Osteoblast (primary cell): ENCODE data around the gene GAS6. TPM values are rescaled to one million over a fixed set of nuclear protein-coding genes. Genes with fewer than 3 reads are reported as not detected.
A peak's percentile ranks its signal among the peaks of the same experiment; 100 is the strongest.

Experiments
- DNase-seq: peaks from one replicate; pipeline ENCODE4 v3.0.0; 2011; ENCODE audit warnings: low spot score, mixed read lengths; ENCODE audit not compliant: insufficient read length; ENCODE audit errors: missing footprints
- H2AFZ ChIP-seq: 2 replicates; pipeline ENCODE4 v1.6.0; 2011; ENCODE audit warnings: mild to moderate bottlenecking, low read length
- H3K27ac ChIP-seq: 2 replicates; pipeline ENCODE4 v1.5.1; 2011; ENCODE audit warnings: mild to moderate bottlenecking, low read depth, low read length, moderate library complexity
- H3K27me3 ChIP-seq: 2 replicates; pipeline ENCODE4 v1.6.0; 2012; ENCODE audit warnings: mild to moderate bottlenecking, control low read depth, inconsistent platforms, low read length, moderate library complexity; ENCODE audit not compliant: insufficient read depth
- H3K36me3 ChIP-seq: 2 replicates; pipeline ENCODE4 v1.5.1; 2011; ENCODE audit warnings: mild to moderate bottlenecking, low read length, control low read depth, moderate library complexity; ENCODE audit not compliant: insufficient read depth
- H3K4me1 ChIP-seq: 2 replicates; pipeline ENCODE4 v1.5.1; 2011; ENCODE audit warnings: mild to moderate bottlenecking, low read length, control low read depth, moderate library complexity; ENCODE audit not compliant: insufficient read depth
- H3K4me2 ChIP-seq: 2 replicates; pipeline ENCODE4 v1.6.0; 2011; ENCODE audit warnings: mild to moderate bottlenecking, low read length; ENCODE audit not compliant: insufficient read depth
- H3K4me3 ChIP-seq: fragments of 200-600 bp; sonication (generic); 3 replicates; pipeline ENCODE4 v1.5.1; 2012; ENCODE audit warnings: mild to moderate bottlenecking, low read length, inconsistent platforms; ENCODE audit not compliant: insufficient read depth
- H3K79me2 ChIP-seq: 2 replicates; pipeline ENCODE4 v1.6.0; 2012; ENCODE audit warnings: mild to moderate bottlenecking, low read length, control low read depth, inconsistent platforms; ENCODE audit not compliant: insufficient read depth
- H3K9me3 ChIP-seq: 2 replicates; pipeline ENCODE4 v1.5.1; 2011; ENCODE audit warnings: low read depth, low read length, control low read depth
- H4K20me1 ChIP-seq: 2 replicates; pipeline ENCODE4 v1.6.0; 2012; ENCODE audit warnings: mild to moderate bottlenecking, low read length, control low read depth; ENCODE audit not compliant: insufficient read depth
- CTCF ChIP-seq: IDR thresholded peaks from 2 replicates; pipeline ENCODE4 v1.5.1; 2011; ENCODE audit warnings: mild to moderate bottlenecking, low read depth, low read length, moderate library complexity; ENCODE audit errors: extremely low read depth
- total RNA-seq: library from RNA; depleted of rRNA; stranded (reverse); fragments of >200 nt; gene quantifications from 2 replicates; pipeline ENCODE4 v1.2.3, GENCODE V29; 2012

The GAS6 gene
- total RNA-seq, 1 donor, result 417 TPM

GRCh38 chr13:113848431-113849260, 15.2 kb downstream of the GAS6 start:
- Histone ChIP-seq H3K4me3 (no peak overlapping the region), H3K4me1 (peaks cover 31% of the 10 kb centered on the region), H3K9me3 (no peaks in the 10 kb centered on the region), H4K20me1 (peaks cover 96% of the 10 kb centered on the region), H3K4me2 (no peak overlapping the region), H3K27ac (no peak overlapping the region), H3K27me3 (no peaks in the 10 kb centered on the region), H2AFZ (no peak overlapping the region), H3K79me2 (peaks cover 98% of the 10 kb centered on the region), H3K36me3 (peaks cover 74% of the 10 kb centered on the region)
- DNase-seq, result peak; percentile 51
- TF ChIP-seq CTCF, result no peak

- no peak overlapping the region for H3K4me2 ChIP-seq
- H3K4me1 ChIP-seq, result peaks cover 25% of the 10 kb centered on the region
- no peak for TF ChIP-seq CTCF
- no peak overlapping the region for H3K4me3 ChIP-seq
- no peak for DNase-seq
- H3K36me3 ChIP-seq, result peaks cover 75% of the 10 kb centered on the region
- H3K27ac ChIP-seq, result no peak overlapping the region
- no peak overlapping the region for H2AFZ ChIP-seq
- peaks cover 98% of the 10 kb centered on the region for H3K79me2 ChIP-seq
- H4K20me1 ChIP-seq, result peaks cover 96% of the 10 kb centered on the region
- no peaks in the 10 kb centered on the region for H3K9me3 ChIP-seq
- H3K27me3 ChIP-seq, result no peaks in the 10 kb centered on the region
Measured at GRCh38 chr13:113848020-113848419, 15.9 kb downstream of the GAS6 start.

- peak; percentile 56 for DNase-seq
- H3K79me2 ChIP-seq, result peaks cover 98% of the 10 kb centered on the region
- no peaks in the 10 kb centered on the region for H3K27me3 ChIP-seq
- no peak overlapping the region for H3K4me2 ChIP-seq
- H3K4me3 ChIP-seq, result no peak overlapping the region
- H3K4me1 ChIP-seq, result peaks cover 25% of the 10 kb centered on the region
- peaks cover 96% of the 10 kb centered on the region for H4K20me1 ChIP-seq
- no peak for TF ChIP-seq CTCF
- H3K27ac ChIP-seq, result no peak overlapping the region
- H3K9me3 ChIP-seq, result no peaks in the 10 kb centered on the region
- no peak overlapping the region for H2AFZ ChIP-seq
- H3K36me3 ChIP-seq, result peaks cover 80% of the 10 kb centered on the region
Measured at GRCh38 chr13:113846636-113847318, 17.1 kb downstream of the GAS6 start.
